SK-N-SH treated with all-trans-retinoic acid at 6 μM for 48 hours (cell line): ENCODE results near the gene KCNK17.

Experiments used
- ATAC-seq: fragments of 200-7000 bp; cut with Tn5 transposase; 3 replicates; pipeline ENCODE4 v1.9.1; 2020; ENCODE audit warnings: mild to moderate bottlenecking, moderate library complexity
- ARNTL ChIP-seq: fragments of 450-650 bp; formaldehyde crosslinking; IDR thresholded peaks from 2 replicates; pipeline ENCODE4 v1.5.0; 2020; ENCODE audit warnings: low read depth, mild to moderate bottlenecking, moderate library complexity, borderline replicate concordance
- BACH2 ChIP-seq: fragments of 250-450 bp; sonication (Bioruptor Pico); IDR thresholded peaks from 2 replicates; pipeline ENCODE4 v1.9.0; 2021; ENCODE audit warnings: mild to moderate bottlenecking, borderline replicate concordance
- CREB5 ChIP-seq: fragments of 250-450 bp; sonication (Bioruptor Pico); IDR thresholded peaks from 2 replicates; pipeline ENCODE4 v1.5.1; 2020; ENCODE audit warnings: low read depth, mild to moderate bottlenecking, moderate library complexity
- CSDC2 ChIP-seq: fragments of 250-450 bp; sonication (Bioruptor Pico); IDR thresholded peaks from 2 replicates; pipeline ENCODE4 v1.5.0; 2020; ENCODE audit warnings: mild to moderate bottlenecking, moderate library complexity
- ESRRG ChIP-seq: fragments of 250-450 bp; sonication (Bioruptor Pico); IDR thresholded peaks from 2 replicates; pipeline ENCODE4 v1.6.1; 2021; ENCODE audit warnings: mild to moderate bottlenecking
- GLIS3 ChIP-seq: fragments of 250-450 bp; sonication (Bioruptor Pico); IDR thresholded peaks from 2 replicates; pipeline ENCODE4 v1.5.0; 2020; ENCODE audit warnings: mild to moderate bottlenecking, moderate library complexity
- ISL1 ChIP-seq: fragments of 250-450 bp; sonication (Bioruptor Pico); IDR thresholded peaks from 2 replicates; pipeline ENCODE4 v2.1.2; 2022; ENCODE audit warnings: mild to moderate bottlenecking, moderate library complexity
- OSR1 ChIP-seq: fragments of 250-450 bp; sonication (Bioruptor Pico); IDR thresholded peaks from 2 replicates; pipeline ENCODE4 v1.8.0; 2022; ENCODE audit warnings: moderate library complexity, mild to moderate bottlenecking, inconsistent platforms
- PPARA ChIP-seq: fragments of 250-450 bp; sonication (Bioruptor Pico); IDR thresholded peaks from 2 replicates; pipeline ENCODE4 v1.5.0; 2020; ENCODE audit warnings: mild to moderate bottlenecking, borderline replicate concordance
- RARB ChIP-seq: fragments of 250-450 bp; sonication (Bioruptor Pico); IDR thresholded peaks from 2 replicates; pipeline ENCODE4 v1.8.0; 2021; ENCODE audit warnings: mild to moderate bottlenecking, moderate library complexity
- SNAI2 ChIP-seq: fragments of 250-450 bp; sonication (Bioruptor Pico); IDR thresholded peaks from 2 replicates; pipeline ENCODE4 v1.5.0; 2020; ENCODE audit warnings: mild to moderate bottlenecking, moderate library complexity
- TCF4 ChIP-seq: fragments of 250-450 bp; sonication (Bioruptor Pico); IDR thresholded peaks from 2 replicates; pipeline ENCODE4 v1.8.0; 2021; ENCODE audit warnings: mild to moderate bottlenecking, moderate library complexity, borderline replicate concordance
- TOX ChIP-seq: fragments of 250-450 bp; sonication (Bioruptor Pico); IDR thresholded peaks from 2 replicates; pipeline ENCODE4 v1.8.0; 2021; ENCODE audit warnings: mild to moderate bottlenecking, moderate library complexity, borderline replicate concordance
- ZC3H10 ChIP-seq: fragments of 250-450 bp; sonication (Bioruptor Pico); IDR thresholded peaks from 2 replicates; pipeline ENCODE4 v1.5.1; 2021; ENCODE audit warnings: mild to moderate bottlenecking, moderate library complexity
- ZFP3 ChIP-seq: fragments of 250-450 bp; sonication (Bioruptor Pico); IDR thresholded peaks from 2 replicates; pipeline ENCODE4 v1.5.0; 2020; ENCODE audit warnings: mild to moderate bottlenecking, moderate library complexity
- ZFP30 ChIP-seq: fragments of 450-650 bp; formaldehyde crosslinking; IDR thresholded peaks from 2 replicates; pipeline ENCODE4 v1.5.0; 2022; ENCODE audit warnings: mild to moderate bottlenecking, moderate library complexity
- ZNF565 ChIP-seq: fragments of 450-650 bp; formaldehyde crosslinking; conservative IDR thresholded peaks from 2 replicates; pipeline ENCODE4 v1.5.0; 2020; ENCODE audit warnings: low read depth, mild to moderate bottlenecking, moderate library complexity
- ZNF70 ChIP-seq: fragments of 450-650 bp; formaldehyde crosslinking; IDR thresholded peaks from 2 replicates; pipeline ENCODE4 v1.5.0; 2020; ENCODE audit warnings: mild to moderate bottlenecking, moderate library complexity
- ZNF8 ChIP-seq: fragments of 450-650 bp; formaldehyde crosslinking; IDR thresholded peaks from 2 replicates; pipeline ENCODE4 v1.5.0; 2020; ENCODE audit warnings: mild to moderate bottlenecking, moderate library complexity
- TF ChIP-seq, protein P1 (sequence below): fragments of 250-450 bp; sonication (Bioruptor Pico); IDR thresholded peaks from 2 replicates; pipeline ENCODE4 v1.8.0; 2020; ENCODE audit warnings: mild to moderate bottlenecking, moderate library complexity, borderline replicate concordance
- TF ChIP-seq, protein P2 (sequence below): fragments of 250-450 bp; sonication (Bioruptor Pico); IDR thresholded peaks from 2 replicates; pipeline ENCODE4 v1.8.0; 2021; ENCODE audit warnings: low read depth, mild to moderate bottlenecking, moderate library complexity, borderline replicate concordance
- TF ChIP-seq, protein P3 (sequence below): fragments of 250-450 bp; sonication (Bioruptor Pico); IDR thresholded peaks from 2 replicates; pipeline ENCODE4 v1.5.1; 2021; ENCODE audit warnings: mild to moderate bottlenecking, moderate library complexity
- TF ChIP-seq, protein P4 (sequence below): fragments of 250-450 bp; sonication (Bioruptor Pico); IDR thresholded peaks from 2 replicates; pipeline ENCODE4 v1.5.0; 2020; ENCODE audit warnings: mild to moderate bottlenecking, moderate library complexity

KCNK17 gene

DNA sequence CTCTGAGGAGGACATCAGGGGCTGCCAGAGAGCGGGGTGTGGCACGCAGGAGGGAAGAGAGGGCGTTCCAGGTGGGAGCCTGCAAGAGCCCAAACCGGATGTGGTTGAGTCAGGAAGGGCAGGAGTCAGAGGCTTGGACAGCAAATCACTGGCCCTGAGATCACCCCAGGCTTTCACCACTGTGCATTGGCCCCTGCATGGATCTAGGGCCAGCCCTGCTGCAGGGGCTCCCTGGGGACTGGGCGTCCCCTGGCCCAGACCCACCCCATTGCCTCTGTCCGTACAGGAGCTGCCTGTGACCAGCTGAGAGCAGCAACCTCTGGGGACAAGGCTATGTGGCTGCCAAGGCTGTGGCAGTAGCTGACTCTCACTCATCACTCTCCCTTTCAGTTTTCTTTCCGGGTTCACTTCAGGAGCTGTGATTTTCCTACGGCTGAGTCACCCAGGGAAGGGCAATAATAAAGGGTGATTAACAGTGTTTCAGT, 33.9 kb downstream of the KCNK17 start:
- no peak for ATAC-seq
- TF ChIP-seq RARB (CRISPR knock-in tag): no peak
- TF ChIP-seq, protein P1, sequence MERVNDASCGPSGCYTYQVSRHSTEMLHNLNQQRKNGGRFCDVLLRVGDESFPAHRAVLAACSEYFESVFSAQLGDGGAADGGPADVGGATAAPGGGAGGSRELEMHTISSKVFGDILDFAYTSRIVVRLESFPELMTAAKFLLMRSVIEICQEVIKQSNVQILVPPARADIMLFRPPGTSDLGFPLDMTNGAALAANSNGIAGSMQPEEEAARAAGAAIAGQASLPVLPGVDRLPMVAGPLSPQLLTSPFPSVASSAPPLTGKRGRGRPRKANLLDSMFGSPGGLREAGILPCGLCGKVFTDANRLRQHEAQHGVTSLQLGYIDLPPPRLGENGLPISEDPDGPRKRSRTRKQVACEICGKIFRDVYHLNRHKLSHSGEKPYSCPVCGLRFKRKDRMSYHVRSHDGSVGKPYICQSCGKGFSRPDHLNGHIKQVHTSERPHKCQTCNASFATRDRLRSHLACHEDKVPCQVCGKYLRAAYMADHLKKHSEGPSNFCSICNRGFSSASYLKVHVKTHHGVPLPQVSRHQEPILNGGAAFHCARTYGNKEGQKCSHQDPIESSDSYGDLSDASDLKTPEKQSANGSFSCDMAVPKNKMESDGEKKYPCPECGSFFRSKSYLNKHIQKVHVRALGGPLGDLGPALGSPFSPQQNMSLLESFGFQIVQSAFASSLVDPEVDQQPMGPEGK (CRISPR knock-in tag): no peak
- TF ChIP-seq SNAI2: no peak
- TF ChIP-seq PPARA: no peak
- TF ChIP-seq ISL1: no peak
- TF ChIP-seq ZC3H10 (CRISPR knock-in tag): no peak
- TF ChIP-seq ZNF70 (CRISPR knock-in tag): no peak
- no peak for TF ChIP-seq ZNF565 (CRISPR knock-in tag)
- no peak for TF ChIP-seq ESRRG (CRISPR knock-in tag)
- TF ChIP-seq BACH2 (CRISPR knock-in tag): no peak
- TF ChIP-seq ZFP3 (CRISPR knock-in tag): no peak
- TF ChIP-seq CREB5 (CRISPR knock-in tag): no peak
- TF ChIP-seq CSDC2 (CRISPR knock-in tag): no peak
- TF ChIP-seq, protein P2, sequence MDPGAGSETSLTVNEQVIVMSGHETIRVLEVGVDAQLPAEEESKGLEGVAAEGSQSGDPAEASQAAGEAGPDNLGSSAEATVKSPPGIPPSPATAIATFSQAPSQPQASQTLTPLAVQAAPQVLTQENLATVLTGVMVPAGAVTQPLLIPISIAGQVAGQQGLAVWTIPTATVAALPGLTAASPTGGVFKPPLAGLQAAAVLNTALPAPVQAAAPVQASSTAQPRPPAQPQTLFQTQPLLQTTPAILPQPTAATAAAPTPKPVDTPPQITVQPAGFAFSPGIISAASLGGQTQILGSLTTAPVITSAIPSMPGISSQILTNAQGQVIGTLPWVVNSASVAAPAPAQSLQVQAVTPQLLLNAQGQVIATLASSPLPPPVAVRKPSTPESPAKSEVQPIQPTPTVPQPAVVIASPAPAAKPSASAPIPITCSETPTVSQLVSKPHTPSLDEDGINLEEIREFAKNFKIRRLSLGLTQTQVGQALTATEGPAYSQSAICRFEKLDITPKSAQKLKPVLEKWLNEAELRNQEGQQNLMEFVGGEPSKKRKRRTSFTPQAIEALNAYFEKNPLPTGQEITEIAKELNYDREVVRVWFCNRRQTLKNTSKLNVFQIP: no peak
- TF ChIP-seq ZNF8 (CRISPR knock-in tag): no peak
- TF ChIP-seq GLIS3 (CRISPR knock-in tag): no peak
- TF ChIP-seq, protein P3, sequence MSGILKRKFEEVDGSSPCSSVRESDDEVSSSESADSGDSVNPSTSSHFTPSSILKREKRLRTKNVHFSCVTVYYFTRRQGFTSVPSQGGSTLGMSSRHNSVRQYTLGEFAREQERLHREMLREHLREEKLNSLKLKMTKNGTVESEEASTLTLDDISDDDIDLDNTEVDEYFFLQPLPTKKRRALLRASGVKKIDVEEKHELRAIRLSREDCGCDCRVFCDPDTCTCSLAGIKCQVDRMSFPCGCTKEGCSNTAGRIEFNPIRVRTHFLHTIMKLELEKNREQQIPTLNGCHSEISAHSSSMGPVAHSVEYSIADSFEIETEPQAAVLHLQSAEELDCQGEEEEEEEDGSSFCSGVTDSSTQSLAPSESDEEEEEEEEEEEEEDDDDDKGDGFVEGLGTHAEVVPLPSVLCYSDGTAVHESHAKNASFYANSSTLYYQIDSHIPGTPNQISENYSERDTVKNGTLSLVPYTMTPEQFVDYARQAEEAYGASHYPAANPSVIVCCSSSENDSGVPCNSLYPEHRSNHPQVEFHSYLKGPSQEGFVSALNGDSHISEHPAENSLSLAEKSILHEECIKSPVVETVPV (CRISPR knock-in tag): no peak
- no peak for TF ChIP-seq OSR1 (CRISPR knock-in tag)
- TF ChIP-seq TOX (CRISPR knock-in tag): no peak
- no peak for TF ChIP-seq ZFP30 (CRISPR knock-in tag)

GRCh38 chr6:39279539-39279938, 34.7 kb downstream of the KCNK17 start:
- TF ChIP-seq ARNTL (CRISPR knock-in tag): no peak
- no peak for TF ChIP-seq RARB (CRISPR knock-in tag)
- TF ChIP-seq TCF4: no peak
- TF ChIP-seq ZNF70 (CRISPR knock-in tag): no peak
- no peak for TF ChIP-seq SNAI2
- no peak for TF ChIP-seq TOX (CRISPR knock-in tag)
- no peak for TF ChIP-seq ZNF565 (CRISPR knock-in tag)
- no peak for TF ChIP-seq ISL1
- TF ChIP-seq GLIS3 (CRISPR knock-in tag): no peak
- TF ChIP-seq, protein P1 (CRISPR knock-in tag): no peak
- TF ChIP-seq, protein P2: no peak
- TF ChIP-seq ZNF8 (CRISPR knock-in tag): no peak
- TF ChIP-seq ZC3H10 (CRISPR knock-in tag): no peak
- TF ChIP-seq CSDC2 (CRISPR knock-in tag): no peak
- no peak for TF ChIP-seq ESRRG (CRISPR knock-in tag)
- no peak for TF ChIP-seq CREB5 (CRISPR knock-in tag)
- TF ChIP-seq, protein P4, sequence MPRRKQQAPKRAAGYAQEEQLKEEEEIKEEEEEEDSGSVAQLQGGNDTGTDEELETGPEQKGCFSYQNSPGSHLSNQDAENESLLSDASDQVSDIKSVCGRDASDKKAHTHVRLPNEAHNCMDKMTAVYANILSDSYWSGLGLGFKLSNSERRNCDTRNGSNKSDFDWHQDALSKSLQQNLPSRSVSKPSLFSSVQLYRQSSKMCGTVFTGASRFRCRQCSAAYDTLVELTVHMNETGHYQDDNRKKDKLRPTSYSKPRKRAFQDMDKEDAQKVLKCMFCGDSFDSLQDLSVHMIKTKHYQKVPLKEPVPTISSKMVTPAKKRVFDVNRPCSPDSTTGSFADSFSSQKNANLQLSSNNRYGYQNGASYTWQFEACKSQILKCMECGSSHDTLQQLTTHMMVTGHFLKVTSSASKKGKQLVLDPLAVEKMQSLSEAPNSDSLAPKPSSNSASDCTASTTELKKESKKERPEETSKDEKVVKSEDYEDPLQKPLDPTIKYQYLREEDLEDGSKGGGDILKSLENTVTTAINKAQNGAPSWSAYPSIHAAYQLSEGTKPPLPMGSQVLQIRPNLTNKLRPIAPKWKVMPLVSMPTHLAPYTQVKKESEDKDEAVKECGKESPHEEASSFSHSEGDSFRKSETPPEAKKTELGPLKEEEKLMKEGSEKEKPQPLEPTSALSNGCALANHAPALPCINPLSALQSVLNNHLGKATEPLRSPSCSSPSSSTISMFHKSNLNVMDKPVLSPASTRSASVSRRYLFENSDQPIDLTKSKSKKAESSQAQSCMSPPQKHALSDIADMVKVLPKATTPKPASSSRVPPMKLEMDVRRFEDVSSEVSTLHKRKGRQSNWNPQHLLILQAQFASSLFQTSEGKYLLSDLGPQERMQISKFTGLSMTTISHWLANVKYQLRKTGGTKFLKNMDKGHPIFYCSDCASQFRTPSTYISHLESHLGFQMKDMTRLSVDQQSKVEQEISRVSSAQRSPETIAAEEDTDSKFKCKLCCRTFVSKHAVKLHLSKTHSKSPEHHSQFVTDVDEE (CRISPR knock-in tag): no peak
- TF ChIP-seq ZFP3 (CRISPR knock-in tag): no peak
- TF ChIP-seq ZFP30 (CRISPR knock-in tag): no peak
- no peak for TF ChIP-seq OSR1 (CRISPR knock-in tag)
- TF ChIP-seq, all 23 proteins: peak for 0
- ATAC-seq: no peak
